Neural cell (in vitro differentiated cells): Measurements from ENCODE around the gene VPS13C. TPM values are rescaled to one million over a fixed set of nuclear protein-coding genes. Genes with fewer than 3 reads are reported as not detected.

Source experiments
- H2AFZ ChIP-seq: fragments of 200-600, 300-800 bp; sonication (generic), shearing (Covaris generic); 2 replicates; pipeline ENCODE4 v1.6.0; 2014; ENCODE audit warnings: low read depth, mild to moderate bottlenecking, antibody characterized with exemption, low read length, moderate library complexity
- H3F3A ChIP-seq: fragments of 200-600 bp; shearing (Covaris generic); 2 replicates; pipeline ENCODE4 v1.6.1; 2016; ENCODE audit warnings: mild to moderate bottlenecking, moderate library complexity, mixed read lengths, antibody characterized with exemption, low read length; ENCODE audit not compliant: insufficient read depth, poor library complexity, severe bottlenecking
- H3K27ac ChIP-seq: fragments of 200-600, 300-800 bp; sonication (generic), shearing (Covaris generic); 2 replicates; pipeline ENCODE4 v1.5.1; 2014; ENCODE audit warnings: mild to moderate bottlenecking, low read length, moderate library complexity
- H3K27me3 ChIP-seq: fragments of 300-800, 200-600 bp; sonication (generic), shearing (Covaris generic); 2 replicates; pipeline ENCODE4 v1.6.0; 2014; ENCODE audit warnings: mild to moderate bottlenecking, low read depth, low read length, moderate library complexity; ENCODE audit not compliant: insufficient read depth
- H3K36me3 ChIP-seq: fragments of 300-800, 200-600 bp; sonication (generic), shearing (Covaris generic); 2 replicates; pipeline ENCODE4 v1.5.1; 2014; ENCODE audit warnings: mild to moderate bottlenecking, antibody characterized with exemption, low read length, moderate library complexity; ENCODE audit not compliant: insufficient read depth
- H3K4me2 ChIP-seq: fragments of 300-800, 200-600 bp; sonication (generic), shearing (Covaris generic); 2 replicates; pipeline ENCODE4 v1.6.0; 2014; ENCODE audit warnings: mild to moderate bottlenecking, low read length
- H3K4me3 ChIP-seq: fragments of 300-800, 200-600 bp; sonication (generic), shearing (Covaris generic); 2 replicates; pipeline ENCODE4 v1.5.1; 2014; ENCODE audit warnings: mild to moderate bottlenecking, low read length, moderate library complexity
- H3K79me2 ChIP-seq: fragments of 200-600 bp; shearing (Covaris generic); replicated peaks from 2 replicates; pipeline ENCODE4 v1.6.0; 2014; ENCODE audit warnings: mild to moderate bottlenecking, low read length, moderate library complexity; ENCODE audit not compliant: insufficient read depth
- H3K9ac ChIP-seq: fragments of 300-800, 200-600 bp; sonication (generic), shearing (Covaris generic); 2 replicates; pipeline ENCODE4 v1.6.1; 2016; ENCODE audit warnings: mild to moderate bottlenecking, low read length, mixed read lengths
- H3K9me2 ChIP-seq: fragments of 200-600 bp; shearing (Covaris generic); 2 replicates; pipeline ENCODE4 v1.6.1; 2016; ENCODE audit warnings: mild to moderate bottlenecking, low read length, mixed read lengths; ENCODE audit not compliant: insufficient read depth
- H3K9me3 ChIP-seq: fragments of 200-600, 300-800 bp; sonication (generic), shearing (Covaris generic); 2 replicates; pipeline ENCODE4 v1.6.1; 2016; ENCODE audit warnings: mild to moderate bottlenecking, mixed run types, low read length, moderate library complexity, mixed read lengths
- H4K20me1 ChIP-seq: fragments of 200-600 bp; shearing (Covaris generic); 2 replicates; pipeline ENCODE4 v1.6.1; 2016; ENCODE audit warnings: mild to moderate bottlenecking, mixed run types; ENCODE audit not compliant: insufficient read depth
- EP300 ChIP-seq: fragments of 450-650 bp; conservative IDR thresholded peaks from 2 replicates; pipeline ENCODE4 v1.6.1; 2014; ENCODE audit warnings: antibody characterized with exemption, mild to moderate bottlenecking, moderate library complexity; ENCODE audit not compliant: poor library complexity, severe bottlenecking
- EZH2 ChIP-seq: fragments of 200-600, 300-800 bp; shearing (Covaris generic), sonication (generic); IDR thresholded peaks from 2 replicates; pipeline ENCODE4 v1.6.1; 2014; ENCODE audit warnings: antibody characterized with exemption, low read length, borderline replicate concordance, mild to moderate bottlenecking; ENCODE audit not compliant: insufficient read depth, poor library complexity, severe bottlenecking
- MXI1 ChIP-seq: fragments of 450-650 bp; conservative IDR thresholded peaks from 2 replicates; pipeline ENCODE4 v1.6.1; 2014; ENCODE audit warnings: antibody characterized with exemption, mild to moderate bottlenecking; ENCODE audit not compliant: poor library complexity, severe bottlenecking
- POLR2AphosphoS5 ChIP-seq: IDR thresholded peaks from 2 replicates; pipeline ENCODE4 v1.6.1; 2012
- RAD21 ChIP-seq: fragments of 450-650 bp; conservative IDR thresholded peaks from 2 replicates; pipeline ENCODE4 v1.6.1; 2014; ENCODE audit warnings: antibody characterized with exemption, mild to moderate bottlenecking, moderate library complexity
- SMC3 ChIP-seq: fragments of 450-650 bp; conservative IDR thresholded peaks from 2 replicates; pipeline ENCODE4 v1.6.1; 2014; ENCODE audit warnings: antibody characterized with exemption, mild to moderate bottlenecking, moderate library complexity; ENCODE audit not compliant: poor library complexity
- TAF1 ChIP-seq: IDR thresholded peaks from 2 replicates; pipeline ENCODE4 v1.6.1; 2012; ENCODE audit warnings: low read depth
- polyA plus RNA-seq: library from polyadenylated mRNA; depleted of rRNA; stranded (reverse); fragments of >200 nt; gene quantifications from 2 replicates; pipeline ENCODE4 v1.2.3, GENCODE V29; 2014
- TF ChIP-seq, protein P1 (sequence below): fragments of 450-650 bp; IDR thresholded peaks from 2 replicates; pipeline ENCODE4 v1.5.1; 2014; ENCODE audit warnings: antibody characterized with exemption, mild to moderate bottlenecking, moderate library complexity; ENCODE audit not compliant: poor library complexity, severe bottlenecking
- TF ChIP-seq, protein P2 (sequence below): IDR thresholded peaks from 2 replicates; pipeline ENCODE4 v1.6.1; 2012; ENCODE audit warnings: borderline replicate concordance

The VPS13C gene
- polyA plus RNA-seq, 1 donor from 2014 or later: 92.6 TPM

- Histone ChIP-seq H3K27me3 (no peaks in the 10 kb centered on the region), H3K9ac (no peak overlapping the region), H2AFZ (no peak overlapping the region), H3K36me3 (no peaks in the 10 kb centered on the region), H3K79me2 (no peaks in the 10 kb centered on the region), H3F3A (no peaks in the 10 kb centered on the region), H3K9me3 (no peaks in the 10 kb centered on the region), H4K20me1 (no peaks in the 10 kb centered on the region), H3K27ac (no peak overlapping the region), H3K9me2 (no peaks in the 10 kb centered on the region), H3K4me3 (no peak overlapping the region), H3K4me2 (no peak overlapping the region)
- no peak for TF ChIP-seq EP300
These were observed 248.3 kb downstream of the VPS13C start for GRCh38 chr15:61811952-61812351.

DNA sequence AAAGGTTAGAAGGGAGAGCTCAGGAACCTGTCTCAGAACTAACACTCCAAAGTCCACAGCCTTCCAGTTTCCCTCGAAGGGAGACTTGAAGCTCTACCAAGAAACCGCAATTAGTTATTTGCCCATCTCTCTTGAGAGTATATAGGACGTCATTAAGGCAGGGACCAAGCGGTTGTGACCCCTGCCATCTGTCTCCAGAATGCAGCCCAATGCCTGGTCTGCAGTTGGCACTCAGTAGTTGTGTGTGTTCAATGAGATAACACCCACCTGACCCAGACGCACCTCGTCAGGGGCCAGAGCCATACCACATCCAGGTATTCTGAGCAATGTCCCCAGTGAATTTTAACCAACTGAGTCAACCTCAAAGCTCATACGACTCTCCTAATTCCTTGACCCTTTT lies 251.0 kb downstream of the VPS13C start:
- no peaks in the 10 kb centered on the region for H3K79me2 ChIP-seq
- H3F3A ChIP-seq: no peaks in the 10 kb centered on the region
- H3K27ac ChIP-seq: no peak overlapping the region
- no peak overlapping the region for H3K4me2 ChIP-seq
- TF ChIP-seq POLR2AphosphoS5: no peak
- TF ChIP-seq TAF1: no peak
- no peak for TF ChIP-seq EZH2
- TF ChIP-seq EP300: no peak
- no peak for TF ChIP-seq RAD21
- no peak for TF ChIP-seq MXI1
- TF ChIP-seq SMC3: no peak
- TF ChIP-seq, protein P1, sequence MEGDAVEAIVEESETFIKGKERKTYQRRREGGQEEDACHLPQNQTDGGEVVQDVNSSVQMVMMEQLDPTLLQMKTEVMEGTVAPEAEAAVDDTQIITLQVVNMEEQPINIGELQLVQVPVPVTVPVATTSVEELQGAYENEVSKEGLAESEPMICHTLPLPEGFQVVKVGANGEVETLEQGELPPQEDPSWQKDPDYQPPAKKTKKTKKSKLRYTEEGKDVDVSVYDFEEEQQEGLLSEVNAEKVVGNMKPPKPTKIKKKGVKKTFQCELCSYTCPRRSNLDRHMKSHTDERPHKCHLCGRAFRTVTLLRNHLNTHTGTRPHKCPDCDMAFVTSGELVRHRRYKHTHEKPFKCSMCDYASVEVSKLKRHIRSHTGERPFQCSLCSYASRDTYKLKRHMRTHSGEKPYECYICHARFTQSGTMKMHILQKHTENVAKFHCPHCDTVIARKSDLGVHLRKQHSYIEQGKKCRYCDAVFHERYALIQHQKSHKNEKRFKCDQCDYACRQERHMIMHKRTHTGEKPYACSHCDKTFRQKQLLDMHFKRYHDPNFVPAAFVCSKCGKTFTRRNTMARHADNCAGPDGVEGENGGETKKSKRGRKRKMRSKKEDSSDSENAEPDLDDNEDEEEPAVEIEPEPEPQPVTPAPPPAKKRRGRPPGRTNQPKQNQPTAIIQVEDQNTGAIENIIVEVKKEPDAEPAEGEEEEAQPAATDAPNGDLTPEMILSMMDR: no peak
- TF ChIP-seq, protein P2, sequence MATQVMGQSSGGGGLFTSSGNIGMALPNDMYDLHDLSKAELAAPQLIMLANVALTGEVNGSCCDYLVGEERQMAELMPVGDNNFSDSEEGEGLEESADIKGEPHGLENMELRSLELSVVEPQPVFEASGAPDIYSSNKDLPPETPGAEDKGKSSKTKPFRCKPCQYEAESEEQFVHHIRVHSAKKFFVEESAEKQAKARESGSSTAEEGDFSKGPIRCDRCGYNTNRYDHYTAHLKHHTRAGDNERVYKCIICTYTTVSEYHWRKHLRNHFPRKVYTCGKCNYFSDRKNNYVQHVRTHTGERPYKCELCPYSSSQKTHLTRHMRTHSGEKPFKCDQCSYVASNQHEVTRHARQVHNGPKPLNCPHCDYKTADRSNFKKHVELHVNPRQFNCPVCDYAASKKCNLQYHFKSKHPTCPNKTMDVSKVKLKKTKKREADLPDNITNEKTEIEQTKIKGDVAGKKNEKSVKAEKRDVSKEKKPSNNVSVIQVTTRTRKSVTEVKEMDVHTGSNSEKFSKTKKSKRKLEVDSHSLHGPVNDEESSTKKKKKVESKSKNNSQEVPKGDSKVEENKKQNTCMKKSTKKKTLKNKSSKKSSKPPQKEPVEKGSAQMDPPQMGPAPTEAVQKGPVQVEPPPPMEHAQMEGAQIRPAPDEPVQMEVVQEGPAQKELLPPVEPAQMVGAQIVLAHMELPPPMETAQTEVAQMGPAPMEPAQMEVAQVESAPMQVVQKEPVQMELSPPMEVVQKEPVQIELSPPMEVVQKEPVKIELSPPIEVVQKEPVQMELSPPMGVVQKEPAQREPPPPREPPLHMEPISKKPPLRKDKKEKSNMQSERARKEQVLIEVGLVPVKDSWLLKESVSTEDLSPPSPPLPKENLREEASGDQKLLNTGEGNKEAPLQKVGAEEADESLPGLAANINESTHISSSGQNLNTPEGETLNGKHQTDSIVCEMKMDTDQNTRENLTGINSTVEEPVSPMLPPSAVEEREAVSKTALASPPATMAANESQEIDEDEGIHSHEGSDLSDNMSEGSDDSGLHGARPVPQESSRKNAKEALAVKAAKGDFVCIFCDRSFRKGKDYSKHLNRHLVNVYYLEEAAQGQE: no peak
- H3K27me3 ChIP-seq: no peaks in the 10 kb centered on the region
- H4K20me1 ChIP-seq: no peaks in the 10 kb centered on the region
- no peaks in the 10 kb centered on the region for H3K9me3 ChIP-seq
- no peak overlapping the region for H3K4me3 ChIP-seq
- no peak overlapping the region for H2AFZ ChIP-seq
- no peaks in the 10 kb centered on the region for H3K9me2 ChIP-seq
- H3K36me3 ChIP-seq: no peaks in the 10 kb centered on the region
- no peak overlapping the region for H3K9ac ChIP-seq

DNA sequence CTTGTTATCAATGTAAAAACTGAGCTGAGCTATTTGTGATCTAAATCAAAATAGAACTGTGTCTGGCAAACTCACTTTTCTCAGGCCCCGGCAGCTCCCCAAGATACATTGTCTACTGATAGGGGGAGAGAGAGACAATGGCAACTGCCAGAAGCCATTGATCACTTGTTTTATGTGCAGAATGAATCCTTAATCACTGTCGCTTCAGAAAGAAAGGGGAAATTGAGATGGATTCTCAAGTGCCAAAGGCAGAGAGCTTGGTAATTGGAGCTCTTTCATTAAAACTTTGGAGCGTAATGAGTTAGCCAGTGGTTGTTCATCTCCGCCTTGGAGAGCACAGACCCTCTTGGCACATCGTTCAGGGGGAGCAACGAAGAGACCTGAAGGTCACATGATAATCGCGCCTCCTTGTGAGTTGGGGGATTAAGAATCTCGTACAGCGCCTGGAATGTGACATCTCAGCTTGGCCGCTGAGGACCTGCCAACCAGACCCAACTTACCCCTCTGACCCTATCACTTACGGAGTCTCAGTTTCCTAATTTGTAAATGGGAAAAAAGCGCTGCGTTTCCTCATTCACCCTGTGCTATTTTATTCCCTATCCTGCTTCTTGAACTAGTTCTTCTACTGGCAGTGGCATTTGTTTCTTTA lies 252.8 kb downstream of the VPS13C start:
- no peak overlapping the region for H2AFZ ChIP-seq
- TF ChIP-seq SMC3 (no peak), RAD21 (no peak), TAF1 (no peak), EZH2 (no peak), MXI1 (no peak), POLR2AphosphoS5 (no peak), EP300 (no peak)
- TF ChIP-seq, protein P2: no peak
- TF ChIP-seq, protein P1: no peak
- no peaks in the 10 kb centered on the region for H3K36me3 ChIP-seq
- H3K79me2 ChIP-seq: no peaks in the 10 kb centered on the region
- H3K4me2 ChIP-seq: no peak overlapping the region
- H3K27me3 ChIP-seq: no peaks in the 10 kb centered on the region
- no peaks in the 10 kb centered on the region for H3F3A ChIP-seq
- H4K20me1 ChIP-seq: no peaks in the 10 kb centered on the region
- no peak overlapping the region for H3K27ac ChIP-seq
- H3K9me3 ChIP-seq: no peaks in the 10 kb centered on the region
- no peak overlapping the region for H3K4me3 ChIP-seq
- no peak overlapping the region for H3K9ac ChIP-seq
- H3K9me2 ChIP-seq: no peaks in the 10 kb centered on the region
